Kidney epithelial cell (primary cell): ENCODE data around the gene EOGT. TPM values are rescaled to one million over a fixed set of nuclear protein-coding genes. Genes with fewer than 3 reads are reported as not detected.

Experiments used
- DNase-seq: peaks from one replicate; pipeline ENCODE4 v3.0.0-alpha.2; 2010; ENCODE audit warnings: low read depth
- H3K27me3 ChIP-seq: 2 replicates; pipeline ENCODE4 v1.6.0; 2011; ENCODE audit warnings: low read length; ENCODE audit not compliant: control insufficient read depth, insufficient read depth
- H3K36me3 ChIP-seq: 2 replicates; pipeline ENCODE4 v1.5.1; 2011; ENCODE audit warnings: low read length; ENCODE audit not compliant: control insufficient read depth, insufficient read depth
- H3K4me3 ChIP-seq: 2 replicates; pipeline ENCODE4 v1.5.1; 2011; ENCODE audit warnings: low read depth, mild to moderate bottlenecking, control low read depth, low read length
- CTCF ChIP-seq: IDR thresholded peaks from 2 replicates; pipeline ENCODE4 v1.5.1; 2011; ENCODE audit warnings: mild to moderate bottlenecking, moderate library complexity, low read length, control low read depth, inconsistent platforms; ENCODE audit not compliant: insufficient read depth, poor library complexity, severe bottlenecking
- total RNA-seq: library from RNA; depleted of rRNA; stranded (reverse); fragments of >200 nt; gene quantifications from 2 replicates; pipeline ENCODE4 v1.2.3, GENCODE V29; 2015

The EOGT gene
- total RNA-seq, 1 donor from 2014 or later: 28.3 TPM

- H3K27me3 ChIP-seq: no peaks in the 10 kb centered on the region
- H3K36me3 ChIP-seq: peaks cover 2% of the 10 kb centered on the region
- TF ChIP-seq CTCF: no peak
- no peak overlapping the region for H3K4me3 ChIP-seq
- DNase-seq: no peak
These were observed 15.6 kb downstream of the EOGT start for GRCh38 chr3:68997887-68998286.

GRCh38 chr3:68996356-68996995 is 17.0 kb downstream of the EOGT start:
- no peaks in the 10 kb centered on the region for H3K27me3 ChIP-seq
- DNase-seq: no peak
- TF ChIP-seq CTCF: no peak
- H3K36me3 ChIP-seq: peaks cover 2% of the 10 kb centered on the region
- H3K4me3 ChIP-seq: no peak overlapping the region

GRCh38 chr3:68988740-68989139 is 24.7 kb downstream of the EOGT start:
- H3K27me3 ChIP-seq: no peaks in the 10 kb centered on the region
- H3K36me3 ChIP-seq: peaks cover 2% of the 10 kb centered on the region
- no peak for DNase-seq
- no peak overlapping the region for H3K4me3 ChIP-seq
- no peak for TF ChIP-seq CTCF

GRCh38 chr3:68987322-68987721 is 26.2 kb downstream of the EOGT start:
- Histone ChIP-seq H3K27me3 (no peaks in the 10 kb centered on the region), H3K36me3 (peaks cover 2% of the 10 kb centered on the region), H3K4me3 (no peak overlapping the region)
- TF ChIP-seq CTCF: no peak
- DNase-seq: no peak

- Histone ChIP-seq H3K36me3 (peaks cover 2% of the 10 kb centered on the region), H3K4me3 (no peak overlapping the region), H3K27me3 (no peaks in the 10 kb centered on the region)
- DNase-seq: no peak
- no peak for TF ChIP-seq CTCF
These were observed 26.8 kb downstream of the EOGT start for GRCh38 chr3:68986496-68987208.
